SK-N-SH treated with all-trans-retinoic acid at 6 μM for 48 hours (cell line): ENCODE results near the gene TIAM2.

Experiments
- ATAC-seq: fragments of 200-7000 bp; cut with Tn5 transposase; 3 replicates; pipeline ENCODE4 v1.9.1; 2020; ENCODE audit warnings: mild to moderate bottlenecking, moderate library complexity
- ARNTL ChIP-seq: fragments of 450-650 bp; formaldehyde crosslinking; IDR thresholded peaks from 2 replicates; pipeline ENCODE4 v1.5.0; 2020; ENCODE audit warnings: low read depth, mild to moderate bottlenecking, moderate library complexity, borderline replicate concordance
- BACH2 ChIP-seq: fragments of 250-450 bp; sonication (Bioruptor Pico); IDR thresholded peaks from 2 replicates; pipeline ENCODE4 v1.9.0; 2021; ENCODE audit warnings: mild to moderate bottlenecking, borderline replicate concordance
- CSDC2 ChIP-seq: fragments of 250-450 bp; sonication (Bioruptor Pico); IDR thresholded peaks from 2 replicates; pipeline ENCODE4 v1.5.0; 2020; ENCODE audit warnings: mild to moderate bottlenecking, moderate library complexity
- CSRNP3 ChIP-seq: fragments of 250-450 bp; sonication (Bioruptor Pico); IDR thresholded peaks from 2 replicates; pipeline ENCODE4 v1.5.1; 2021; ENCODE audit warnings: mild to moderate bottlenecking, moderate library complexity
- ESRRG ChIP-seq: fragments of 250-450 bp; sonication (Bioruptor Pico); IDR thresholded peaks from 2 replicates; pipeline ENCODE4 v1.6.1; 2021; ENCODE audit warnings: mild to moderate bottlenecking
- GLIS3 ChIP-seq: fragments of 250-450 bp; sonication (Bioruptor Pico); IDR thresholded peaks from 2 replicates; pipeline ENCODE4 v1.5.0; 2020; ENCODE audit warnings: mild to moderate bottlenecking, moderate library complexity
- ISL1 ChIP-seq: fragments of 250-450 bp; sonication (Bioruptor Pico); IDR thresholded peaks from 2 replicates; pipeline ENCODE4 v2.1.2; 2022; ENCODE audit warnings: mild to moderate bottlenecking, moderate library complexity
- OSR1 ChIP-seq: fragments of 250-450 bp; sonication (Bioruptor Pico); IDR thresholded peaks from 2 replicates; pipeline ENCODE4 v1.8.0; 2022; ENCODE audit warnings: moderate library complexity, mild to moderate bottlenecking, inconsistent platforms
- PATZ1 ChIP-seq: fragments of 250-450 bp; sonication (Bioruptor Pico); IDR thresholded peaks from 2 replicates; pipeline ENCODE4 v1.8.0; 2020; ENCODE audit warnings: mild to moderate bottlenecking, moderate library complexity, borderline replicate concordance
- PPARA ChIP-seq: fragments of 250-450 bp; sonication (Bioruptor Pico); IDR thresholded peaks from 2 replicates; pipeline ENCODE4 v1.5.0; 2020; ENCODE audit warnings: mild to moderate bottlenecking, borderline replicate concordance
- RARB ChIP-seq: fragments of 250-450 bp; sonication (Bioruptor Pico); IDR thresholded peaks from 2 replicates; pipeline ENCODE4 v1.8.0; 2021; ENCODE audit warnings: mild to moderate bottlenecking, moderate library complexity
- SNAI2 ChIP-seq: fragments of 250-450 bp; sonication (Bioruptor Pico); IDR thresholded peaks from 2 replicates; pipeline ENCODE4 v1.5.0; 2020; ENCODE audit warnings: mild to moderate bottlenecking, moderate library complexity
- TOX ChIP-seq: fragments of 250-450 bp; sonication (Bioruptor Pico); IDR thresholded peaks from 2 replicates; pipeline ENCODE4 v1.8.0; 2021; ENCODE audit warnings: mild to moderate bottlenecking, moderate library complexity, borderline replicate concordance
- ZC3H10 ChIP-seq: fragments of 250-450 bp; sonication (Bioruptor Pico); IDR thresholded peaks from 2 replicates; pipeline ENCODE4 v1.5.1; 2021; ENCODE audit warnings: mild to moderate bottlenecking, moderate library complexity
- ZFP3 ChIP-seq: fragments of 250-450 bp; sonication (Bioruptor Pico); IDR thresholded peaks from 2 replicates; pipeline ENCODE4 v1.5.0; 2020; ENCODE audit warnings: mild to moderate bottlenecking, moderate library complexity
- ZFP30 ChIP-seq: fragments of 450-650 bp; formaldehyde crosslinking; IDR thresholded peaks from 2 replicates; pipeline ENCODE4 v1.5.0; 2022; ENCODE audit warnings: mild to moderate bottlenecking, moderate library complexity
- ZNF565 ChIP-seq: fragments of 450-650 bp; formaldehyde crosslinking; conservative IDR thresholded peaks from 2 replicates; pipeline ENCODE4 v1.5.0; 2020; ENCODE audit warnings: low read depth, mild to moderate bottlenecking, moderate library complexity
- ZNF70 ChIP-seq: fragments of 450-650 bp; formaldehyde crosslinking; IDR thresholded peaks from 2 replicates; pipeline ENCODE4 v1.5.0; 2020; ENCODE audit warnings: mild to moderate bottlenecking, moderate library complexity
- ZNF8 ChIP-seq: fragments of 450-650 bp; formaldehyde crosslinking; IDR thresholded peaks from 2 replicates; pipeline ENCODE4 v1.5.0; 2020; ENCODE audit warnings: mild to moderate bottlenecking, moderate library complexity
- TF ChIP-seq, protein P1 (sequence below): fragments of 250-450 bp; sonication (Bioruptor Pico); IDR thresholded peaks from 2 replicates; pipeline ENCODE4 v1.5.1; 2020; ENCODE audit warnings: low read depth, mild to moderate bottlenecking, moderate library complexity
- TF ChIP-seq, protein P2 (sequence below): fragments of 250-450 bp; sonication (Bioruptor Pico); IDR thresholded peaks from 2 replicates; pipeline ENCODE4 v1.8.0; 2021; ENCODE audit warnings: low read depth, mild to moderate bottlenecking, moderate library complexity, borderline replicate concordance
- TF ChIP-seq, protein P3 (sequence below): fragments of 250-450 bp; sonication (Bioruptor Pico); IDR thresholded peaks from 2 replicates; pipeline ENCODE4 v1.5.0; 2020; ENCODE audit warnings: mild to moderate bottlenecking, moderate library complexity

The TIAM2 gene

DNA sequence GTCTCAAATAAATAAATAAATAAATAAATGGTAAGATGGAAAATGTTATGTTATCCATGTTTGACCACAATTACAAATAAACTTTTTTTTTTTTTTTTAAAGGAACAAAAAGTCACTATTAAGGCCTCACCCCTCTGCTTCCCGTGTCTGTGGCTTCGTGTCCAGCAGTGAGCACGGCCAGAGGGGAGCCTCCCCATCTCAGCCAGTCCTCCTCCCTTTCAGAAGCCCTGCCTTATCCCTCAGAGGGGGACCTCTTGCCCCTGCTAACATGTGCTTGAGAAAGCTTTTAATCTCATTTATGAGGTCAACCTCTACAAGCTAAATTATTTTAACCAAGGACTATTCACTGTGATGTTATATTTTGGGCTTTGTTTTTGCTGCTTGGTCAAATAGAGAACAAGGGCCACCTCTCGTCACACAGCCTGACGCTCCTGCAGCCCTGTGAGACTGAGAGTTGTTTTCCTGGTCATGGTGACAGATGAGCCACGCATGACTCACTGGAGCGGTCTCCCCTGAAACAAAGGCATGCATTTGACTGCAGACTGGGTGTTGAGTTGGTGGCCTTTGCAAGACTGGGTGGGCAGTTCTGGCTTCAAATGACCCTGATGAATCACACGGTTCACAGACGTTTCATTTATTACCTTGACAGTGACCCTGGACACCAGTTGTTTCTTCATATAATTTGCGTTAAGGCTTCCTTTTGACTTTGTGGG lies 131.8 kb downstream of the TIAM2 start:
- ATAC-seq = peak; percentile 84
- TF ChIP-seq GLIS3 (CRISPR knock-in tag) (no peak), PPARA (no peak), ZNF8 (CRISPR knock-in tag) (no peak), CSRNP3 (CRISPR knock-in tag) (no peak), PATZ1 (CRISPR knock-in tag) (no peak), ZNF70 (CRISPR knock-in tag) (no peak), BACH2 (CRISPR knock-in tag) (no peak), ZFP3 (CRISPR knock-in tag) (no peak), ZC3H10 (no peak), SNAI2 (no peak), ESRRG (CRISPR knock-in tag) (no peak), ZNF565 (CRISPR knock-in tag) (no peak), OSR1 (CRISPR knock-in tag) (no peak), RARB (CRISPR knock-in tag) (no peak), CSDC2 (CRISPR knock-in tag) (no peak), ZFP30 (CRISPR knock-in tag) (no peak), TOX (no peak)
- TF ChIP-seq, protein P1, sequence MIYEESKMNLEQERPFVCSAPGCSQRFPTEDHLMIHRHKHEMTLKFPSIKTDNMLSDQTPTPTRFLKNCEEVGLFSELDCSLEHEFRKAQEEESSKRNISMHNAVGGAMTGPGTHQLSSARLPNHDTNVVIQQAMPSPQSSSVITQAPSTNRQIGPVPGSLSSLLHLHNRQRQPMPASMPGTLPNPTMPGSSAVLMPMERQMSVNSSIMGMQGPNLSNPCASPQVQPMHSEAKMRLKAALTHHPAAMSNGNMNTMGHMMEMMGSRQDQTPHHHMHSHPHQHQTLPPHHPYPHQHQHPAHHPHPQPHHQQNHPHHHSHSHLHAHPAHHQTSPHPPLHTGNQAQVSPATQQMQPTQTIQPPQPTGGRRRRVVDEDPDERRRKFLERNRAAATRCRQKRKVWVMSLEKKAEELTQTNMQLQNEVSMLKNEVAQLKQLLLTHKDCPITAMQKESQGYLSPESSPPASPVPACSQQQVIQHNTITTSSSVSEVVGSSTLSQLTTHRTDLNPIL (CRISPR knock-in tag) = no peak
- TF ChIP-seq, protein P2, sequence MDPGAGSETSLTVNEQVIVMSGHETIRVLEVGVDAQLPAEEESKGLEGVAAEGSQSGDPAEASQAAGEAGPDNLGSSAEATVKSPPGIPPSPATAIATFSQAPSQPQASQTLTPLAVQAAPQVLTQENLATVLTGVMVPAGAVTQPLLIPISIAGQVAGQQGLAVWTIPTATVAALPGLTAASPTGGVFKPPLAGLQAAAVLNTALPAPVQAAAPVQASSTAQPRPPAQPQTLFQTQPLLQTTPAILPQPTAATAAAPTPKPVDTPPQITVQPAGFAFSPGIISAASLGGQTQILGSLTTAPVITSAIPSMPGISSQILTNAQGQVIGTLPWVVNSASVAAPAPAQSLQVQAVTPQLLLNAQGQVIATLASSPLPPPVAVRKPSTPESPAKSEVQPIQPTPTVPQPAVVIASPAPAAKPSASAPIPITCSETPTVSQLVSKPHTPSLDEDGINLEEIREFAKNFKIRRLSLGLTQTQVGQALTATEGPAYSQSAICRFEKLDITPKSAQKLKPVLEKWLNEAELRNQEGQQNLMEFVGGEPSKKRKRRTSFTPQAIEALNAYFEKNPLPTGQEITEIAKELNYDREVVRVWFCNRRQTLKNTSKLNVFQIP (CRISPR knock-in tag) = no peak
- TF ChIP-seq, protein P3, sequence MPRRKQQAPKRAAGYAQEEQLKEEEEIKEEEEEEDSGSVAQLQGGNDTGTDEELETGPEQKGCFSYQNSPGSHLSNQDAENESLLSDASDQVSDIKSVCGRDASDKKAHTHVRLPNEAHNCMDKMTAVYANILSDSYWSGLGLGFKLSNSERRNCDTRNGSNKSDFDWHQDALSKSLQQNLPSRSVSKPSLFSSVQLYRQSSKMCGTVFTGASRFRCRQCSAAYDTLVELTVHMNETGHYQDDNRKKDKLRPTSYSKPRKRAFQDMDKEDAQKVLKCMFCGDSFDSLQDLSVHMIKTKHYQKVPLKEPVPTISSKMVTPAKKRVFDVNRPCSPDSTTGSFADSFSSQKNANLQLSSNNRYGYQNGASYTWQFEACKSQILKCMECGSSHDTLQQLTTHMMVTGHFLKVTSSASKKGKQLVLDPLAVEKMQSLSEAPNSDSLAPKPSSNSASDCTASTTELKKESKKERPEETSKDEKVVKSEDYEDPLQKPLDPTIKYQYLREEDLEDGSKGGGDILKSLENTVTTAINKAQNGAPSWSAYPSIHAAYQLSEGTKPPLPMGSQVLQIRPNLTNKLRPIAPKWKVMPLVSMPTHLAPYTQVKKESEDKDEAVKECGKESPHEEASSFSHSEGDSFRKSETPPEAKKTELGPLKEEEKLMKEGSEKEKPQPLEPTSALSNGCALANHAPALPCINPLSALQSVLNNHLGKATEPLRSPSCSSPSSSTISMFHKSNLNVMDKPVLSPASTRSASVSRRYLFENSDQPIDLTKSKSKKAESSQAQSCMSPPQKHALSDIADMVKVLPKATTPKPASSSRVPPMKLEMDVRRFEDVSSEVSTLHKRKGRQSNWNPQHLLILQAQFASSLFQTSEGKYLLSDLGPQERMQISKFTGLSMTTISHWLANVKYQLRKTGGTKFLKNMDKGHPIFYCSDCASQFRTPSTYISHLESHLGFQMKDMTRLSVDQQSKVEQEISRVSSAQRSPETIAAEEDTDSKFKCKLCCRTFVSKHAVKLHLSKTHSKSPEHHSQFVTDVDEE (CRISPR knock-in tag) = no peak

GRCh38 chr6:155128977-155129376 lies 133.9 kb downstream of the TIAM2 start:
- no peak for TF ChIP-seq ESRRG (CRISPR knock-in tag)
- TF ChIP-seq SNAI2 = no peak
- TF ChIP-seq TOX = no peak
- TF ChIP-seq, all 23 proteins: peak for 0
- ATAC-seq = peak; percentile 47

- no peak for ATAC-seq
- TF ChIP-seq ARNTL (CRISPR knock-in tag) = no peak
- no peak for TF ChIP-seq OSR1 (CRISPR knock-in tag)
- TF ChIP-seq BACH2 (CRISPR knock-in tag) = no peak
- no peak for TF ChIP-seq ZC3H10
- TF ChIP-seq CSRNP3 (CRISPR knock-in tag) = no peak
- TF ChIP-seq ISL1 = no peak
- TF ChIP-seq ZNF70 (CRISPR knock-in tag) = no peak
- no peak for TF ChIP-seq CSDC2 (CRISPR knock-in tag)
- no peak for TF ChIP-seq RARB (CRISPR knock-in tag)
Measured at GRCh38 chr6:155129744-155130143, 134.6 kb downstream of the TIAM2 start.
